Tibial artery (tissue), 4 donors: Measurements from ENCODE around the gene ANKRD18B.
"Not testable (repeated sequence)": the region's sequence is repeated elsewhere in the genome, so short reads cannot be mapped to it uniquely, and the experiment has no call there.

Experiments
- DNase-seq, 2 donors: peaks; one replicate each; pipeline ENCODE4 v3.0.0-alpha.2; 2019
- H3K27ac ChIP-seq, 2 donors: fragments of 200-600 bp; sonication (generic) in 1 of 2; 1 replicate in 1 of 2; 2 replicates in 1 of 2; pipeline ENCODE4 v1.5.1; 2018 to 2019; ENCODE audit warnings: mild to moderate bottlenecking in 1 of 2
- H3K27me3 ChIP-seq, 2 donors: fragments of 200-600 bp; sonication (generic) in 1 of 2; one replicate each; pipeline versions ENCODE4 v1.5.1 to v1.6.0; 2016 to 2019
- H3K36me3 ChIP-seq, 3 donors: fragments of 200-600 bp; sonication (generic) in 2 of 3; one replicate each; pipeline ENCODE4 v1.5.1; 2016 to 2019; ENCODE audit warnings: mild to moderate bottlenecking in 2 of 3
- H3K4me1 ChIP-seq, 4 donors: fragments of 200-600 bp; sonication (generic) in 2 of 4; 1 replicate in 3 of 4; 2 replicates in 1 of 4; pipeline ENCODE4 v1.5.1; 2016 to 2019
- H3K4me3 ChIP-seq, 2 donors: fragments of 200-600 bp; sonication (generic) in 1 of 2; 1 replicate in 1 of 2; 2 replicates in 1 of 2; pipeline ENCODE4 v1.5.1; 2018 to 2019; ENCODE audit warnings: mild to moderate bottlenecking in 2 of 2
- H3K9me3 ChIP-seq, 3 donors: fragments of 200-600 bp; sonication (generic) in 1 of 3; one replicate each; pipeline ENCODE4 v1.5.1; 2016 to 2019
- intact Hi-C: fragments of 100-400 bp; cut with DNase I; formaldehyde crosslinking; loops from one replicate; pipeline ENCODE4 v1.15.0; 2023; ENCODE audit warnings: low total_unique reads
- TF ChIP-seq, protein P1 (sequence below), 2 experiments: fragments of 200-600 bp in 1 of 2; fragments of 450-650 bp in 1 of 2; IDR thresholded peaks; one replicate each; pipeline ENCODE4 v1.5.1; 2017 to 2019; ENCODE audit warnings: antibody characterized with exemption in 2 of 2, mild to moderate bottlenecking in 1 of 2, moderate library complexity in 1 of 2

The ANKRD18B gene

DNA sequence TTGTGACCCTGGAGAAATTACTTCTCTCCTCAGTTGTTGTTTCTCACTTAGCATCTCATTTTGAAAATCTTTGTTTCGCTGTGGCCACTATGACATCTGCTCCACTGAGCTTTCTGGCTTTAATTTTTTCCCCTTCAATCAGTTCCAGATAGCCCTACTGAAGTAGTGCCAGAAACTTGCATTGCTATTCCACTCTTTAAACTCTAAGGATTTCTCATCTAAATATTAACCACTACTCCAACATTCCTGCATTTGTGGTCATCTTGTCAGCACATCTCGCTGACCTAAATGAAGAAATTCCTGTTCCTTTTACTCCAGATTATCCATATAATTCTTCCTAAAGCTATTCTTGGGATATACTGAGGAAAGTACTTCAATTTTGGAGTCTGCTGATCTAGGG lies 35.0 kb upstream of the ANKRD18B start:
- intact Hi-C loops = no loop called here
- no peaks in the 10 kb centered on the region for H3K27me3 ChIP-seq
- no peaks in the 10 kb centered on the region for H3K36me3 ChIP-seq
- no peak overlapping the region for H3K4me3 ChIP-seq
- H3K9me3 ChIP-seq = no peaks in the 10 kb centered on the region
- TF ChIP-seq, protein P1, sequence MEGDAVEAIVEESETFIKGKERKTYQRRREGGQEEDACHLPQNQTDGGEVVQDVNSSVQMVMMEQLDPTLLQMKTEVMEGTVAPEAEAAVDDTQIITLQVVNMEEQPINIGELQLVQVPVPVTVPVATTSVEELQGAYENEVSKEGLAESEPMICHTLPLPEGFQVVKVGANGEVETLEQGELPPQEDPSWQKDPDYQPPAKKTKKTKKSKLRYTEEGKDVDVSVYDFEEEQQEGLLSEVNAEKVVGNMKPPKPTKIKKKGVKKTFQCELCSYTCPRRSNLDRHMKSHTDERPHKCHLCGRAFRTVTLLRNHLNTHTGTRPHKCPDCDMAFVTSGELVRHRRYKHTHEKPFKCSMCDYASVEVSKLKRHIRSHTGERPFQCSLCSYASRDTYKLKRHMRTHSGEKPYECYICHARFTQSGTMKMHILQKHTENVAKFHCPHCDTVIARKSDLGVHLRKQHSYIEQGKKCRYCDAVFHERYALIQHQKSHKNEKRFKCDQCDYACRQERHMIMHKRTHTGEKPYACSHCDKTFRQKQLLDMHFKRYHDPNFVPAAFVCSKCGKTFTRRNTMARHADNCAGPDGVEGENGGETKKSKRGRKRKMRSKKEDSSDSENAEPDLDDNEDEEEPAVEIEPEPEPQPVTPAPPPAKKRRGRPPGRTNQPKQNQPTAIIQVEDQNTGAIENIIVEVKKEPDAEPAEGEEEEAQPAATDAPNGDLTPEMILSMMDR (IDR thresholded peaks at IDR 0.05) = no peak
- no peaks in the 10 kb centered on the region for H3K4me1 ChIP-seq
- no peak for DNase-seq
- H3K27ac ChIP-seq = no peak overlapping the region

DNA sequence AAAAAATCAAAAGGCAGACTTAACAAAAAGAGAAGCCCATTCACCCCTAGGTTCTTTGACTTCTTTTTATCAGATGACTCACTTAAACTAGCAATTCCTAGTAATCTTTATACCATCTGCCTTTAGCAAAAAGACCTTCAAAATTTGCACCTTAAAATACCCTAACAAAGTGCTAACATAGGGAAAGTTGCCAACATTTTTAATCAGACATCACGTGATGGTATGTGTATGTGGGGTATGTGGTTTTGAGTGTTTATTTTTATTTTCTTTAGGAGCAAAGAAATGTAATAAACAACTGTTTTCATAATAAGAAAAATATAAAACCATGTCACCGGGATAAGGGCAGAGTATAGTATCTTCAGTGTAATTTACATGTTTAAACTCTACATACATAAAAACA lies 30.2 kb upstream of the ANKRD18B start:
- DNase-seq, H3K27ac ChIP-seq, H3K9me3 ChIP-seq, H3K36me3 ChIP-seq, H3K4me3 ChIP-seq, H3K4me1 ChIP-seq, intact Hi-C loops, H3K27me3 ChIP-seq: not testable (repeated sequence)

DNA sequence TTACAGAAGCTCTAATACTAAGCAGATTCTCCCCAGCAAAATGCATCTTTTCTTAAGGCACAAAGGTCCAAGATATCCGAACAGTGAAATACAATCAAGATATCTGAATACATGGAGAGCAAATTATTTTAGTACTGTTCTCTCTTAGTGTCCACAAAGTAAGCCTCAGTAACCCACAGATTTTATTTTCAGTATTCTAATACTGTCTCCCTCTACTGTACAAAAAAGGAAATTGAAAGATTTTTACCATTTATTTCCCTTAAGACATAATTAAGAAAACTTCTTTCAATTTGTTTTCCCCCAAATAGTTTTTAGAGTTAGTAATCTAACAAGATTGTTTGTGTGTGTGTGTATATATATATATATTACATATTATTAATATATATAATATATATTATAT lies 25.7 kb upstream of the ANKRD18B start:
- intact Hi-C loops = no loop called here
- Histone ChIP-seq H3K9me3 (no peaks in the 10 kb centered on the region), H3K36me3 (no peaks in the 10 kb centered on the region), H3K27me3 (no peaks in the 10 kb centered on the region), H3K4me1 (no peaks in the 10 kb centered on the region), H3K27ac (no peak overlapping the region), H3K4me3 (no peak overlapping the region)
- DNase-seq = no peak
- TF ChIP-seq, protein P1 (IDR thresholded peaks at IDR 0.05) = peak in 1 of 2 experiments; percentile 14

DNA sequence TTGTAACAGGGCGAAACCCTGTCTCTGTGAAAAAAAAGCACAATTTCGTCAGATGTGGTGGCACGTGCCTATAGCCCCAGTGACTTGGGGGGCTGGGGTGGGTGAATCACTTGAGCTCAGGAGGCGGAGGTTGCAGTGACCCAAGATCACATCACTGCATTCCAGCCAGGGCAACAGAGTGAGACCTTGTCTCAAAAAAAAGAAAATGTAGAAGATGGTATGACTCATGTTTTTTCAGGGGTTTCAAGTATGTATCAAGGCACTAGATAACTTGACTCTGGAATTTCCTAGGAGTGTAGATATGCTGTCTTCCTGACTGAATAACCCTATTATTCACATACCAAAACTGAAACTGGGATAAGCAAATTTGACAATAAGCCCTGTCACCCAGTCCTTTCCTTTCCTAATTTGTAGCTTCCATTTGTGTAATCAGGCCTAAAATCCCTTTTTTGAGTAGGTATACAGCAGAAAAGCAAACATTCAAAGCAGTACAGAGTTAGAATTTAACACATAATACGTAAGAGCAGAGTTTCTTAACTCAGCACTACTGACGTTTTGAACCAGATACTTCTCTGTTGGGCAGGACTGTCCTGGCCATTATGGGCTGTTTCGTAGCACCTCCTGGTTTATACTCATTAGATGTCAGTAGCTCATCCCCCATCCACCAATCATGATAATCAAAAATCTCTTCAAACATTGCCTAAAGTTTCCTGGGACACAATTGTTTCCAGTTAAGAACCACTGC lies 17.3 kb upstream of the ANKRD18B start:
- H3K9me3 ChIP-seq = no peaks in the 10 kb centered on the region
- no peak for DNase-seq
- intact Hi-C loops = no loop called here
- no peaks in the 10 kb centered on the region for H3K27me3 ChIP-seq
- H3K4me1 ChIP-seq = no peaks in the 10 kb centered on the region
- no peak overlapping the region for H3K4me3 ChIP-seq
- no peak overlapping the region for H3K27ac ChIP-seq
- TF ChIP-seq, protein P1 (IDR thresholded peaks at IDR 0.05) = no peak
- no peaks in the 10 kb centered on the region for H3K36me3 ChIP-seq

DNA sequence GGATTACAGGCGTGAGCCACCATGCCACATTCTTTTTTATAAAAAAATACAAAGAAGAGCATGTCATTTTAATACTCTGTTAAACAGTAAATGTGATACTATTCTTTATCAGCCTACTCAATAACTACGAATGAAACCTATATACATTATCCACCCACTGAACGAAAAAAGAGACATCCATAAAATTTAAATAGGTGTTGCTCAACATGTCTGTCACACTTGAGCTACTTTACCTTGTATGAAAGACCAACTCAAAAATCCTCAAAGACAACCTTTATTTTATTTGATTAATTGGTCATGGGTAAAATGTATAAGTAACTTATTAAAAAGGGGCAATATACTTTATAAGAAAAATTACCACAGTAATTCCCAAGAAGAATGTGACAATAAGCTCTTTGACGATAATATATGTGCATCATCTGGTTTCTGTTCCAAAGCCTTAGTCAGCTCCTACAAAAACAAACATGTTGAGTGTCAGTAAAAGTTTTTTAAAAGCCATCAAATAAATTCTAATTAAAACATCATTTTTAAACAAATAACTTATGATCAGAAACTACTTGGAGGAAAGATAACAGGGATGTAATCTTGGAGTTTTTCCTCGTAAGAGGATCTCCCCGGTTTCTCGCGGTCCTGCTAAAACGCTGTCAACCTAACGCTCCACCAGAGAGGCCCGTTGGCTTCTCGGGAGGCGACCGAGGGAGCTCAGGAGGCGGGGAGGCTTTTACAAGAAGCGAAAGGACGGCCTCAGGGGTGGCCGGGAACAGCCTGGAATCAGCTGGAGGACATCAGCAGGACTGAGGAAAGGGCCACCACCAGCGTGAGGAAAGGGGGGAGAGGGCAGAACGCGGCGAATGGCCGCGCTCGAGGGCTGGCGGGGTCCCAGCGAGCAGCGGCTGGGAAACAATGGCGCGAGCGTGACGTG lies 13.5 kb upstream of the ANKRD18B start:
- H3K4me1 ChIP-seq = no peaks in the 10 kb centered on the region
- no peaks in the 10 kb centered on the region for H3K27me3 ChIP-seq
- DNase-seq = peak; percentile 52 to 70
- H3K36me3 ChIP-seq = no peaks in the 10 kb centered on the region
- TF ChIP-seq, protein P1 (IDR thresholded peaks at IDR 0.05) = no peak
- H3K4me3 ChIP-seq = peak overlapping the region; percentile 59 to 70
- intact Hi-C loops = no loop called here
- H3K9me3 ChIP-seq = no peaks in the 10 kb centered on the region
- H3K27ac ChIP-seq = peak overlapping the region; percentile 78 to 80

DNA sequence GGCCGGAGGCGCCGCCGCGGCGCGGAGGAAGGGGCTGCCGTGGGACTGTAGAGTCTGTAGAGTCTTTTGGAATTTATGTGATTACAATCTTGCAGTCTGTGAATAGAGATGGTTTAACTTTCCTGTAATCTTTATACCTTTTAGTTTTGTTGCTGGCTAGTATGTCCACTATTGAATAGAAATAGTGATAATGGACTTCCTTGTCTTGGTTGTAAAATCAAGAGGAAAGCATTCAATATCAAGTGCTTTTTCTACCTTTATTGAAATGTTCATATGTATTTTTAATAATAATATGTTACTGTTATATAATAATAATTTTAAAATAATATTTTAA lies 12.9 kb upstream of the ANKRD18B start:
- DNase-seq, H3K36me3 ChIP-seq, H3K27me3 ChIP-seq, H3K9me3 ChIP-seq, intact Hi-C loops, H3K4me1 ChIP-seq: not testable (repeated sequence)
- H3K4me3 ChIP-seq = peak overlapping the region; percentile 59 to 70
- peak overlapping the region; percentile 78 to 80 for H3K27ac ChIP-seq

DNA sequence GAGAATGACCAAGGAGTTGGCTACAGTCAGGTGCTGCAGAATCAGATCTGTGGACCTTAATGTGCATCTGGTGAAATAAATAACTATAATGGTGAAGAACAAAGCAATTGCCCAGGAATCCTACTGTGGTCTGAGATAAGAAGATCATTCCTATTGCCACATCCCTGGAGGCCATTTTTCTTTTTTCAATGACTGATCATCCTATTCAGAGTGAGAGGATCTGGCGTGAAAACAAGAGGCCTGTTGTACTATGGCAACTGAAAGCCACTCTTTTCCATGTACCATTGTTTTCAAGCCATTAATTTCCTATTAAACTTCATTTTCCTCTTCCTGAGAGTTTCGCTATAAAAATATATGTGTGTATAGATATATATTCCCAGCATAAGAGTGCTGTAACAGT lies 11.5 kb upstream of the ANKRD18B start:
- H3K27ac ChIP-seq, intact Hi-C loops, H3K27me3 ChIP-seq, H3K4me3 ChIP-seq, DNase-seq, H3K36me3 ChIP-seq, H3K4me1 ChIP-seq, H3K9me3 ChIP-seq: not testable (repeated sequence)

DNA sequence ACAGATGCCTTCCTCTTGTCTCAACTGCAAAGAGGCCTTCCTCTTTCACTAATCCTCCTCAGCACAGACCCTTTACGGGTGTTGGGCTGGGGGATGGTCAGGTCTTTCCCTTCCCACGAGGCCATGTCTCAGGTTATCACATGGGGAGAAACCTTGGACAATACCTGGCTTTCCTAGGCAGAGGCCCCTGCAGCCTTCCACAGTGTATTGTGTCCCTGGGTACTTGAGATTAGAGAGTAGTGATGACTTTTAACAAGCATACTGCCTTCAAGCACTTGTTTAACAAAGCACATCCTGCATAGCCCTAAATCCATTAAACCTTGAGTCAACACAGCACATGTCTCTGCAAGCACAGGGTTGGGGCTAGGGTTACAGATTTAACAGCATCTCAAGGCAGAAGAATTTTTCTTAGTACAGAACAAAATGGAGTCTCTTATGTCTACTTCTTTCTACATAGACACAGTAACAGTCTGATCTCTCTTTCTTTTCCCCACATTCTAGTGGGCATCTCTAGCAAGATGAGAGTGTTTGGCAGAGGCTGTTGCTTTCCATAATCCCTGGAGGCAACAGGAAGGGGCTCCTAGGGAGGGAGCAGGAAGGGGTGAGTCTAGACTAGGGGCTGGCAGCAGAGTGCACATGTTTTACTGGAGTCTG lies 8.6 kb upstream of the ANKRD18B start:
- H3K9me3 ChIP-seq, DNase-seq, H3K27me3 ChIP-seq, intact Hi-C loops, H3K4me3 ChIP-seq, H3K27ac ChIP-seq, H3K4me1 ChIP-seq, H3K36me3 ChIP-seq: not testable (repeated sequence)

DNA sequence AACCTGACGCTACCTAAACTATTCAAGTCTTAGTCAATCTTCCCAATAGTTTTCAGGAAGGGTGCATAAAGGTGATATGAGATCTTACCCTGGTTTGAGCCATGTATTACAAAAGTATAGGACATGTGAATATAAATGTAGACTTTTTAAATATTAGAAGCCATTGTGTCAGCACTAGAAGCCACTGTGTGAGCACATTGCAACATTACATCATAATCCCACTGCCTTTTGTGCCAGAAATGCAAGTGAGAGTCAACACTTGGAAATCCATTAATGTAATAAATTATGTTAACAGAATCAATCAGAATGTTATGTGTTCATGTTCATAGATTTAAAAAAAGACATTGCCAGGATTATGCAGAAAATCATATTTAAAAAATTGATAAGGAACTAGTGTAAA lies 7.7 kb upstream of the ANKRD18B start:
- H3K36me3 ChIP-seq, H3K27ac ChIP-seq, intact Hi-C loops, H3K27me3 ChIP-seq, H3K4me1 ChIP-seq, DNase-seq, H3K4me3 ChIP-seq, H3K9me3 ChIP-seq: not testable (repeated sequence)
